Smooth muscle cell of the brain vasculature (primary cell): ENCODE results near the gene CYP2U1.

Experiments used
- DNase-seq: peaks from one replicate; pipeline ENCODE4 v3.0.0-alpha.2; 2012; ENCODE audit warnings: low read depth, low spot score

CYP2U1 gene

GRCh38 chr4:107987916-107988762 lies 56.8 kb downstream of the CYP2U1 start:
- no peak for DNase-seq

- no peak for DNase-seq
Measured at GRCh38 chr4:107988763-107989035, 57.4 kb downstream of the CYP2U1 start.

- no peak for DNase-seq
Measured at GRCh38 chr4:107989162-107989536, 57.8 kb downstream of the CYP2U1 start.

GRCh38 chr4:107989537-107990386 lies 58.4 kb downstream of the CYP2U1 start, which contains the start of gene HADH:
Gene HADH, plus strand, starts transcription at chr4:107989889. Its CDS starts 44 bp downstream, at chr4:107989933.
- DNase-seq, result peak; percentile 79

- DNase-seq, result no peak
Measured at GRCh38 chr4:107991945-107992630, 60.7 kb downstream of the CYP2U1 start.

- DNase-seq, result no peak
Measured at GRCh38 chr4:107993969-107994368, 62.6 kb downstream of the CYP2U1 start.

GRCh38 chr4:107994894-107995293 lies 63.5 kb downstream of the CYP2U1 start:
- no peak for DNase-seq

- no peak for DNase-seq
Measured at GRCh38 chr4:107996949-107997788, 65.8 kb downstream of the CYP2U1 start.

GRCh38 chr4:107997794-107998193 lies 66.4 kb downstream of the CYP2U1 start:
- no peak for DNase-seq

GRCh38 chr4:107999932-108000539 lies 68.7 kb downstream of the CYP2U1 start:
- DNase-seq, result no peak

- no peak for DNase-seq
Measured at GRCh38 chr4:108001540-108002135, 70.3 kb downstream of the CYP2U1 start.
